Measurements from ENCODE around the gene RAPGEF4.
A peak's percentile ranks its signal among the peaks of the same experiment; 100 is the strongest.

The RAPGEF4 gene

DNA sequence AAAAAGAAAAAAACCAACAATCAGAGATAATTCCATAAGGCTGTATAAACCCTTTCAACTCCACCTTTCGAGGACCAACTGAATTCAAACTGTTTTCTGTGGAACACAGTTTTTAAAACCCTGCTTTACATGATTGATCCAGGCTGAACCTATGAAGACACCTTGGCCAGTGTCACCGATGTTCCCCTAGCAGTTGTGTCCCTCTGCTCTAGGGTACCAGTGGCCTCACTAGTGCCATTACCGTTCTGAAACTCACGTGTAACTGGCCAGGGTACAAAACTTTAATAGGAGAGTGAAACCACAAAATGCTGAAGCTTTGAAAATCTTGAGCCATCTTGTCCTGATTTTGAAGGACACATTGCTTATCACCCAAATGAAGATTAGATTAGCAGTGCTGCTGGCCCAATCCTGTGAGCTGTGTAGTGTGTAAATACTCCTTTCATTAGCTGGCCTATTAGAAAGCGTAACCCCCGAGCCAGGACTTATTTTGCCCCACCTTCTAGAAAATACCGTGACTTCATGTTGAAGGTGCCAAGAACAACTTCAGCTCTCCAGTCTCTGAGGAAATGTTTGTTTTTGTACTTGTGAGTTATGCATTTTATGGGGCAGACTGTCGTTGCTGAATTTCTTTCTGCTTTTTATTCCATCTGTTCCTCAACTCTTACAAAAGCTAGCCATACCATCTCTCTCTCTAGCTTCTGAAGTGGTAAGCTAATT lies 192.2 kb downstream of the RAPGEF4 start:
- Histone ChIP-seq H3K27me3 (ENCODE audit: control insufficient read depth in 2 of 2, insufficient read depth in 2 of 2, low read length in 2 of 2) (peaks cover 0 to 7% of the 10 kb centered on the region in 2 donors), H3K27ac (ENCODE audit: low read depth in 2 of 2, low read length in 2 of 2) (no peak overlapping the region), H3K4me1 (ENCODE audit: control insufficient read depth in 2 of 2, insufficient read depth in 2 of 2, low read length in 2 of 2) (no peaks in the 10 kb centered on the region), H3K4me3 (ENCODE audit: low read length in 2 of 2) (no peak overlapping the region), H3K36me3 (ENCODE audit: control insufficient read depth in 2 of 2, insufficient read depth in 2 of 2, low read length in 2 of 2) (no peaks in the 10 kb centered on the region), H3K9me3 (ENCODE audit: control insufficient read depth in 2 of 2, low read length in 2 of 2) (no peaks in the 10 kb centered on the region), H3K9ac (ENCODE audit: low read depth in 1 of 2, low read length in 2 of 2) (no peak overlapping the region)

- H3K4me3 ChIP-seq (ENCODE audit: low read length in 2 of 2): no peak overlapping the region
- H3K9me3 ChIP-seq (ENCODE audit: control insufficient read depth in 2 of 2, low read length in 2 of 2): no peaks in the 10 kb centered on the region
- H3K36me3 ChIP-seq (ENCODE audit: control insufficient read depth in 2 of 2, insufficient read depth in 2 of 2, low read length in 2 of 2): no peaks in the 10 kb centered on the region
- H3K9ac ChIP-seq (ENCODE audit: low read depth in 1 of 2, low read length in 2 of 2): no peak overlapping the region
- H3K4me1 ChIP-seq (ENCODE audit: control insufficient read depth in 2 of 2, insufficient read depth in 2 of 2, low read length in 2 of 2): no peaks in the 10 kb centered on the region
- peaks cover 0 to 7% of the 10 kb centered on the region in 2 donors for H3K27me3 ChIP-seq (ENCODE audit: control insufficient read depth in 2 of 2, insufficient read depth in 2 of 2, low read length in 2 of 2)
- H3K27ac ChIP-seq (ENCODE audit: low read depth in 2 of 2, low read length in 2 of 2): no peak overlapping the region
Measured at GRCh38 chr2:172928756-172929155, 193.1 kb downstream of the RAPGEF4 start.

GRCh38 chr2:172929644-172930043 lies 194.0 kb downstream of the RAPGEF4 start:
- Histone ChIP-seq H3K4me1 (ENCODE audit: control insufficient read depth in 2 of 2, insufficient read depth in 2 of 2, low read length in 2 of 2) (no peaks in the 10 kb centered on the region), H3K27ac (ENCODE audit: low read depth in 2 of 2, low read length in 2 of 2) (no peak overlapping the region), H3K9ac (ENCODE audit: low read depth in 1 of 2, low read length in 2 of 2) (no peak overlapping the region)

DNA sequence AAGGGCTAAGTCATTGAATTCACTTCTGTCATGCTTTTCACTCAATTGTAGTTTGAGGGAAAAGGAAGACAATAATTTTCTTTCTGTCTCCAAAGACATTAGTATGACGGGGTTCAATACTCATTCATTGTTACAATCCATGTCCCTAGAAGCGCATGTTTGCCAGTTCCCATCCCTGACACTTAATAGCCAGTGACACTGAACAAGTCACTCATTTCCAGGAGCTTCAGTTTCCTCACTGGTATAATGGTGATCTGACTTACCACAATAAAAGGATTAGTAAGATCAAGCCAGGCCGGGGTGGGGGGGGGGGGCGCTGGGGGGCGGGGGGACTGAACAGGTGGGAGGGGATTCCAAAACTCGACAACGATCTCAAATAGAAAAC lies 195.2 kb downstream of the RAPGEF4 start:
- Histone ChIP-seq H3K4me3 (ENCODE audit: low read length in 2 of 2) (no peak overlapping the region), H3K9me3 (ENCODE audit: control insufficient read depth in 2 of 2, low read length in 2 of 2) (no peaks in the 10 kb centered on the region), H3K27ac (ENCODE audit: low read depth in 2 of 2, low read length in 2 of 2) (no peak overlapping the region), H3K4me1 (ENCODE audit: control insufficient read depth in 2 of 2, insufficient read depth in 2 of 2, low read length in 2 of 2) (no peaks in the 10 kb centered on the region), H3K9ac (ENCODE audit: low read depth in 1 of 2, low read length in 2 of 2) (no peak overlapping the region), H3K27me3 (ENCODE audit: control insufficient read depth in 2 of 2, insufficient read depth in 2 of 2, low read length in 2 of 2) (peaks cover 0 to 7% of the 10 kb centered on the region in 2 donors), H3K36me3 (ENCODE audit: control insufficient read depth in 2 of 2, insufficient read depth in 2 of 2, low read length in 2 of 2) (no peaks in the 10 kb centered on the region)

More at GRCh38 chr2:172929644-172930043, 194.0 kb downstream of the RAPGEF4 start:
- Histone ChIP-seq H3K9me3 (ENCODE audit: control insufficient read depth in 2 of 2, low read length in 2 of 2) (no peaks in the 10 kb centered on the region), H3K4me3 (ENCODE audit: low read length in 2 of 2) (no peak overlapping the region), H3K27me3 (ENCODE audit: control insufficient read depth in 2 of 2, insufficient read depth in 2 of 2, low read length in 2 of 2) (peaks cover 0 to 7% of the 10 kb centered on the region in 2 donors), H3K36me3 (ENCODE audit: control insufficient read depth in 2 of 2, insufficient read depth in 2 of 2, low read length in 2 of 2) (no peaks in the 10 kb centered on the region)

DNA sequence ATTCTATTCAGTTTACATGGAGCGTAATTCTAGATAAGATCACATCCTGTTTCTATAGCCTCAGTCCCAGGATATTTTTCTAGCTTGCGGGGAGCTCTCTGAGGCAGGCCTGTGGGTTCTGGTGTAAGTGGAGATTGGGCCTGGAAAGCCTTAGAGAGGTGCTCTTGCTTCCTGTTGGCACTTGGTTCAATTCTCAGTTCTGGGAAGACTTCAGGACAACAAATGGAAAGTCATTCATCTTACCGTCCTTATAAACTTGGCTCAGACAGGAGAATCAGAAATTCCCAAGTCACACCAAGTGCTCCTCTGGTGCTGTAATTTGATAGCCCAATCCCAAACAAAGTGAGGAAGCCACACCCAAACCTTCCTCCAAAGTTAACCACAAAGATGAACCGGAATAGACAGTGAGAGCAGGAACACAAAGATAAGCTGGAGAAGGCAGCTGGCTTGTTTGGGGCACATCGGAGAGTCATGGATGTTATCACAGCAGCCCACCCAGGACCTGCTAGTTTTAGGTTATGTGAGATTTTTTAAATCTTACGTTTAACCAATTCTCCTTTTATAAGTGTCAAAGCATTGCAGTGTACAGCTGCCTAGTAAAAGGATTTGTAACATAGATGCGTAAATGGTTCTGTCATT lies 195.7 kb downstream of the RAPGEF4 start:
- peak overlapping the region in 1 of 2 donors; percentile 43 for H3K4me3 ChIP-seq (ENCODE audit: low read length in 2 of 2)
- H3K27ac ChIP-seq (ENCODE audit: low read depth in 2 of 2, low read length in 2 of 2): no peak overlapping the region
- no peak overlapping the region for H3K9ac ChIP-seq (ENCODE audit: low read depth in 1 of 2, low read length in 2 of 2)
- no peaks in the 10 kb centered on the region for H3K4me1 ChIP-seq (ENCODE audit: control insufficient read depth in 2 of 2, insufficient read depth in 2 of 2, low read length in 2 of 2)
- H3K9me3 ChIP-seq (ENCODE audit: control insufficient read depth in 2 of 2, low read length in 2 of 2): no peaks in the 10 kb centered on the region
- H3K27me3 ChIP-seq (ENCODE audit: control insufficient read depth in 2 of 2, insufficient read depth in 2 of 2, low read length in 2 of 2): peaks cover 0 to 7% of the 10 kb centered on the region in 2 donors
- no peaks in the 10 kb centered on the region for H3K36me3 ChIP-seq (ENCODE audit: control insufficient read depth in 2 of 2, insufficient read depth in 2 of 2, low read length in 2 of 2)

- Histone ChIP-seq H3K4me3 (ENCODE audit: low read length in 2 of 2) (no peak overlapping the region), H3K9ac (ENCODE audit: low read depth in 1 of 2, low read length in 2 of 2) (no peak overlapping the region), H3K27ac (ENCODE audit: low read depth in 2 of 2, low read length in 2 of 2) (no peak overlapping the region), H3K36me3 (ENCODE audit: control insufficient read depth in 2 of 2, insufficient read depth in 2 of 2, low read length in 2 of 2) (no peaks in the 10 kb centered on the region), H3K27me3 (ENCODE audit: control insufficient read depth in 2 of 2, insufficient read depth in 2 of 2, low read length in 2 of 2) (peaks cover 0 to 7% of the 10 kb centered on the region in 2 donors), H3K4me1 (ENCODE audit: control insufficient read depth in 2 of 2, insufficient read depth in 2 of 2, low read length in 2 of 2) (no peaks in the 10 kb centered on the region), H3K9me3 (ENCODE audit: control insufficient read depth in 2 of 2, low read length in 2 of 2) (no peaks in the 10 kb centered on the region)
Measured at GRCh38 chr2:172931918-172932520, 196.4 kb downstream of the RAPGEF4 start.

DNA sequence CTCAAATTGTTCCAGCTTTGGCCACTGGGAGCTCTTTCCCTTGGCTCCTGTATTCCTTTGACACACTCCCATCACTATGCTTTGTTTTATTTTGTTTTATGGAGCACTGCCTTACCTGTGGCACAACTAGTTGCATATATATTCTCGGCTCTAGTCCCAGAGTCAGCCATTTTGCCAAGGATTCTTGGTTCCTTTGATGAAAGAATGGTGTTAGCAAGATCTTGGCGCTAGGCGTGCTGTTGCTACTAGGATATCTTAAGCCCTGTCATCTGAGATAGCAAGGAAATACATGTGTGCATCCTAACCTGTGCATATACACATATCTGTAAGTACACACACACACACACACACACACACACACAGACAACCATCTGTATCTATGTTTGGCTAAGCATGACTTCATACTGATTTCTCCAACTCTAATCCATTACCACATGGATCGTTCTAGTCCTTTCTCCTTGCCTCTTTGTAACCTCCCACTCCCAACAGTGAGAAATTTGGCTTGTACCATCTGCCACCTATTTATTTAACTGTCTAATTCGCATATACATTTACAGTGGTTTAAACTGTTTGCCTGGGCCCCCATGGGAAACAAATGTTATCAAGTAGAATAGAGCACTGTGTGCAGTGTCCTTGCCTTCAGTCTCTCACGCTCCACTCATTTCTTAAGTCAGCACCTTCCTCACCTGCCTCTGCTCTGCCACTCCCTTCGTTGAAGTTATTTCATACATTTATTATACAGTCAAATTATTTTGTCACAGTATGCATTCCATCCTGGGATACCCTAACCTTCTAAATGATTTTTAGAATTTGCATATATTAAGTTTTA lies 202.5 kb downstream of the RAPGEF4 start:
- Histone ChIP-seq H3K27ac (ENCODE audit: low read depth in 2 of 2, low read length in 2 of 2) (no peak overlapping the region), H3K4me3 (ENCODE audit: low read length in 2 of 2) (no peak overlapping the region), H3K9me3 (ENCODE audit: control insufficient read depth in 2 of 2, low read length in 2 of 2) (peaks cover 0 to 2% of the 10 kb centered on the region in 2 donors), H3K27me3 (ENCODE audit: control insufficient read depth in 2 of 2, insufficient read depth in 2 of 2, low read length in 2 of 2) (no peaks in the 10 kb centered on the region), H3K36me3 (ENCODE audit: control insufficient read depth in 2 of 2, insufficient read depth in 2 of 2, low read length in 2 of 2) (no peaks in the 10 kb centered on the region), H3K4me1 (ENCODE audit: control insufficient read depth in 2 of 2, insufficient read depth in 2 of 2, low read length in 2 of 2) (peaks cover 0 to 7% of the 10 kb centered on the region in 2 donors), H3K9ac (ENCODE audit: low read depth in 1 of 2, low read length in 2 of 2) (no peak overlapping the region)

GRCh38 chr2:172938713-172939375 lies 203.2 kb downstream of the RAPGEF4 start:
- no peaks in the 10 kb centered on the region for H3K27me3 ChIP-seq (ENCODE audit: control insufficient read depth in 2 of 2, insufficient read depth in 2 of 2, low read length in 2 of 2)
- no peak overlapping the region for H3K4me3 ChIP-seq (ENCODE audit: low read length in 2 of 2)
- peaks cover 0 to 7% of the 10 kb centered on the region in 2 donors for H3K4me1 ChIP-seq (ENCODE audit: control insufficient read depth in 2 of 2, insufficient read depth in 2 of 2, low read length in 2 of 2)
- no peaks in the 10 kb centered on the region for H3K36me3 ChIP-seq (ENCODE audit: control insufficient read depth in 2 of 2, insufficient read depth in 2 of 2, low read length in 2 of 2)
- peaks cover 0 to 2% of the 10 kb centered on the region in 2 donors for H3K9me3 ChIP-seq (ENCODE audit: control insufficient read depth in 2 of 2, low read length in 2 of 2)
- H3K9ac ChIP-seq (ENCODE audit: low read depth in 1 of 2, low read length in 2 of 2): no peak overlapping the region
- no peak overlapping the region for H3K27ac ChIP-seq (ENCODE audit: low read depth in 2 of 2, low read length in 2 of 2)

- Histone ChIP-seq H3K9me3 (ENCODE audit: control insufficient read depth in 2 of 2, low read length in 2 of 2) (peaks cover 0 to 2% of the 10 kb centered on the region in 2 donors), H3K36me3 (ENCODE audit: control insufficient read depth in 2 of 2, insufficient read depth in 2 of 2, low read length in 2 of 2) (no peaks in the 10 kb centered on the region), H3K4me3 (ENCODE audit: low read length in 2 of 2) (no peak overlapping the region), H3K27me3 (ENCODE audit: control insufficient read depth in 2 of 2, insufficient read depth in 2 of 2, low read length in 2 of 2) (peaks cover 0 to 1% of the 10 kb centered on the region in 2 donors), H3K9ac (ENCODE audit: low read depth in 1 of 2, low read length in 2 of 2) (no peak overlapping the region), H3K27ac (ENCODE audit: low read depth in 2 of 2, low read length in 2 of 2) (no peak overlapping the region), H3K4me1 (ENCODE audit: control insufficient read depth in 2 of 2, insufficient read depth in 2 of 2, low read length in 2 of 2) (no peaks in the 10 kb centered on the region)
Measured at GRCh38 chr2:172943539-172943938, 207.9 kb downstream of the RAPGEF4 start.
